GM04504 (cell line): ENCODE data around the gene RASGRP3.
"Not testable (repeated sequence)": the region's sequence is repeated elsewhere in the genome, so short reads cannot be mapped to it uniquely, and the experiment has no call there.

Source experiments
- DNase-seq: peaks from one replicate; pipeline ENCODE4 v3.0.0-alpha.2; 2012; ENCODE audit warnings: low read depth

The RASGRP3 gene

DNA sequence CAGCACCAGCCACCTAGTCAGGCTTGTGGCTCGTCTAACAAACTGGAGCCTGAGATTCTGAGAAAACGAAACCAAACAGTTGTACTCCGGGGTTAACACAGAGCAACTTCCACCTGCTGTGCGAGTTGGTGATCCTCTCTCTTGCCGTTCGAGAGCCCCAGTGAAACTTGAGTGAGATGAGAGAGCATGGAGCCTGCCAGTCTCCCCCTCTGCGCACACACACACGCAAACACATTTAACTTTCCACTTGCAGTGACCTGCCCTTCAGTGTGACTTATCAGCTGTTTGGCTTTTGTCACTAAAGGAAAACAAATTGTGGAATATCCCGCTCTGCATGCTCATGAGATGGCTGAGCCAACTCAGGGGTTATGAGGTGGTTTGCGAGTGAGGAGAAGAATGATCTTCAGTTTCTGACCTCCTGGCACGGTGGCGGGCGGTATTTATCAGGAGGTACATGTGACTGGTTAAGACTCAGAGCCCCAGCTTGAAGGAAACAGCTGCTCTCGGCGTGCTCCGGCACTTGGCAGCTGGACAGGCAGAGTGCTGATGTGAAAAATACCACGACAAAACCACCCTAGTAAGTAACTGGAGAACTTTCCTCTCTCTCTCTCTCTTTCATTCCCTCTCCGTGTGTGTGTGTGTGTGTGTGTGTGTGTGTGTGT, at the start of gene RASGRP3:
TSS of gene RASGRP3 (plus strand) at position 519 of the 662 bp plus-strand sequence. CDS start 38,488 bp downstream, outside the sequence.
- DNase-seq = peak; percentile 86

DNA sequence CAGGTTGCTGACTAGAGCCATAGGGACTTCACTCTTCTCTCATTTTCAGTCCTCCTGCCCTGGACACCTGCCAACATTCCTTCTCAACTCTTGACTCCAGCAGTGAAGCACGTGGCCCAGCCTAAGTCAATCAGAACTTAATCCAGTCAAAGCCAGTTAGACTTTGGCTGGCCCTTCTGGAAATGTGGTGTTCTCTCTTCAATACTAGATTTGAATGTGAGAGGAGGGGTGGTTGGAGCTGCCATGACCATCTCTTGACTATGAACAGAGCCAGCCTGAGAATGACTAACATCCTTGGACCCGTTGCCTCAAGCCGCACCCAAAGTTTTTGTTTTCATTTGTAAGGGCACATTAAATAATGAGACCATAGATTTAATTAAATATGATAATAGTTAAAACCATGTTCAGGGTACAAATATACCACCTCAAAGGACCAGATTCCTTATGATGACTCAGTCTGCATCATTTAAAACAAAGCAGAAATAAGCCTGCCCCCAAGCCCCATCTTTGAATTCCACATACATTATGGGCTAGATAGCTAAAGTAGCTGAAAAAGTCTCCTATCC, 49.7 kb upstream of the RASGRP3 start:
- no peak for DNase-seq

- no peak for DNase-seq
Measured at GRCh38 chr2:33430077-33430476, 46.4 kb upstream of the RASGRP3 start.

GRCh38 chr2:33430856-33431255, 45.6 kb upstream of the RASGRP3 start:
- no peak for DNase-seq

- no peak for DNase-seq
Measured at GRCh38 chr2:33432871-33433270, 43.6 kb upstream of the RASGRP3 start.

DNA sequence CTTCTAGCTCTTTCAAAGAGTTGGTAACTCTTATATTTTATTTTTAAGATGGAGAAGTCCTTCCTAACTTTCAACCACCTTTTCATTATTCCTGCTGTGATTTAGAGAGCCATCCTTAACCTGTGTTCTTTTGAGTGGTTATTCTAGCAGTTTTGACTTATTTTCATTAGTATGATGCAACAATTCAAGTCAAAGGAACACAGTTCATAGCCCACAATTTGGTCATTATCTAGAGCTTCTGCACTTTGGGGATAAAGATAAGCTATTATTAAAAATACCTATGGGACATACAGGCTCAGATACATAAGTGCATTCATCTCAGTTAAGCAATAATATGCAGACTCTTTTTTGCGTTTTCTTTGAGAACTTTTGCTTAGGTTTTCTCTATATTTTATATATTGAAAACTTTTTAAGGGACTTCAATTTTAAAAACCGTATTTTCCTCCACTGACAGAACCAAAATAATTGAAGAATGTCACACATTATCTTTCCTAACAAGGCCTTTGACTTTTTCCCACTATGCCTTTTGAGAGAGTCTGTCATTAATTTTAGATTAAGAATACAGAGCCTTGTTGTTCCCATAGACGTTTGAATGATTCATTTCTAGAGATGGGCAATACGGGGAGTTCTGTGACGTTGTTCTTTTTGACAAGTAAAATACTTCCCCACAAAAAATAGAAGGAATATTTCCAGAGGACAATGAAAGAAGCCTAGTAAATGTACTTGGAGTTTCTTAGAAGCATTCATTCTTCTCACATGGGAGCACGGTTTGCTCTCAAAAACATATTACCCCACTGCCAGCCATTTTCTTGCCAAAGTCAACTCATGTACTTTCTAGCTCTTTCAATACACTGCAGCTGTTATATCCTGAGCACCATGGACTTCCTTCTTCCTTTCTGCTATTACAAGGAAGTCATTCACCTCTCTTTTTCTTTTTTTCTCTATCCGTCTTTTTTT, 42.9 kb upstream of the RASGRP3 start:
- DNase-seq = no peak

GRCh38 chr2:33435518-33435917, 40.9 kb upstream of the RASGRP3 start:
- no peak for DNase-seq

- no peak for DNase-seq
Measured at GRCh38 chr2:33436083-33436482, 40.4 kb upstream of the RASGRP3 start.

DNA sequence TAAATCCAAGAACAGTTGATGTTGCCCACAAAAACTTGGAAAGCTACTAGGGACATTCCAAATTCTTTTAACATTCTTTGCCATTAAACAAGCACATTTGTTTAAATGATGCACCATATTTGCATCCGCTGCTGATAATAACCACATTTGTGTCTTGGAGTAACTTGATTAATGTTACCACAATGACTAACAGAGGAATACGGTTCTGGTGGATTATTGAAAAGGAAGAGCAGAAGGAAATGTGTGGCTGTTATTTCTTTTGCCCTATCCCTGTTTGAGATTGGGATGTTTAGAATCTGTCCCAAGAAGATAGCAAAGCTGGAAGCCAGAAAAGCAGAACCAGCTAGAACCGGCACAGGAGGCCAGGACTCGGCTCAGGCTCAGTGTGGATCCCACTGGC, 39.2 kb upstream of the RASGRP3 start:
- peak; percentile 81 for DNase-seq

- no peak for DNase-seq
Measured at GRCh38 chr2:33437815-33438214, 38.6 kb upstream of the RASGRP3 start.

- DNase-seq = peak; percentile 60
Measured at GRCh38 chr2:33441235-33441810, 35.1 kb upstream of the RASGRP3 start.

GRCh38 chr2:33442052-33442451, 34.4 kb upstream of the RASGRP3 start:
- not testable (repeated sequence) for DNase-seq

DNA sequence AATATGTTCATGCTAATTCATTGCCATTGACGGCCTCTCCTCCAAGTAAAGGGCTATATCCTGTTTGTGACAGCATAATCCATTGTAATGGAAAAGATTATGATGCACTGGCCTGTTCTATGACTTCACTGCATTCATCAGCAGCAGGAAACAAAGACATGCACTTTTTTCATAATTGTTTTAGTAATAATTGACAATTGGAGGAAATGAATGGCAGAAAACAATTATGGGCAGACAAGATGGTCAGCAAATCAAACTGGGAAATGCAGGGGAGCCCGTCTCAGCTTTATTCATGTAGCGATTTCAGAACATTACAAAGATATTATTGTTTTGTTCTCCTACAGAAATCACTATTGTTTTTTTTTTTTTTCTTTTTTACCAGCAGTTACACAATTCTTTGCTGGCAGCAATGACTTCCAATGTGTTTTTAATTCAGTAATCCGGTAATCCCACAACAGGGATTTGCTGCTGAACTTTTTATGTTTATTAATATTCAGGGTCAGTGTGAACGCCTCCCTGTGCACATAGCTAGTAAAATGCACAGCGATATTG, 33.8 kb upstream of the RASGRP3 start:
- no peak for DNase-seq

DNA sequence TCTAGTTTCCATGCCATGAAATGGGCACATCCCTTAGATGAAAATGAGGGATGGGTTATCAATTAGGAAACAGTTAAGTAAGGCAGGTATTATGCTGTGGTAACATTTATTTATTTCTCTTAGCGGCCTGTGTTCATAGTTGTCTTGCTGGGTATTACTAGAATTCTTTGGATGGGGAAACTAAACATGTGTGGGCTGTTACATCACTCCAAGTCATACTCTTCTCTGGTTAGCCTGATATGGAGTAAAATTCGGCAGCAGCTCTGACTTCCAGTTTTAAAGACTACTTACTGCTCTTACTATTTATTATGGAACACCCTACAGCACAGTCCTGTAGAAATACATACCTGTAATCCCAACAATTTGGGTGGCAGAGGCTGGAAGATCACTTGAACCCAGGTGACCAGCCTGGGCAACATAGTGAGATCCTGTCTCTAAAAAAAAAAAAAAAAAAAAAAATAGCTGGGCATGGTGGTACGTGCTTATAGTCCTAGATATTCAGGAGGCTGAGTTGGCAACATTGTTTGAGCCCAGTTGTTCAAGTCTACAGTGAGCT, 33.1 kb upstream of the RASGRP3 start:
- DNase-seq = no peak

GRCh38 chr2:33444967-33445366, 31.5 kb upstream of the RASGRP3 start:
- no peak for DNase-seq

DNA sequence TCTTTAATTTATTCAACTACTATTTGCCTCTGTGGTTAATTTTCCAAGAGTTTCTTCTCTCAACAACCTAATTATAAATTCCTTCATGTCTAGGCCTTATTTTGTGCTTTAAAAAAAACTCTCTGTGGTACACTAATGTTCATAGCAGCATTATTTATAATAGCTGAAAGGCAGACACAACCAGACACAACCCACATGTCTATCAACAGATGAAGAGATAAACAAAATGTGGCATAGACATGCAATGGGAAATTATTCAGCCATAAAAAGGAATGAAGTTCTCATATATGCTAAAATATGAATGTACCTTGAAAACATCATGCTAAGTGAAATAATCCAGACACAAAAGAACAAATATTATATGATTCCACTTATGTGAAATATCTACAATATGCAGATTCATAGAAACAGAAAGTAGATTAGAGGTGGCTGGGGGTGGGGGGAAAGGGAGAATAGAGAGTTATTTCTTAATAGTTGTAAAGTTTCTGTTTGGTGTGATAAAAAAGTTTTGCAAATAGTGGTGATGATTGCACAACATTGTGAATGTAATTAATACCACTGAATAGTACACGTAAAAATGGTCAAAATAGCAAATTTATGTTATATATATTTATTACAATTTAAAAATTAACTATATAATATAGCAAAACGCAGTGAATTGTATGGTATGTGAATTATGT, 28.1 kb upstream of the RASGRP3 start:
- no peak for DNase-seq

DNA sequence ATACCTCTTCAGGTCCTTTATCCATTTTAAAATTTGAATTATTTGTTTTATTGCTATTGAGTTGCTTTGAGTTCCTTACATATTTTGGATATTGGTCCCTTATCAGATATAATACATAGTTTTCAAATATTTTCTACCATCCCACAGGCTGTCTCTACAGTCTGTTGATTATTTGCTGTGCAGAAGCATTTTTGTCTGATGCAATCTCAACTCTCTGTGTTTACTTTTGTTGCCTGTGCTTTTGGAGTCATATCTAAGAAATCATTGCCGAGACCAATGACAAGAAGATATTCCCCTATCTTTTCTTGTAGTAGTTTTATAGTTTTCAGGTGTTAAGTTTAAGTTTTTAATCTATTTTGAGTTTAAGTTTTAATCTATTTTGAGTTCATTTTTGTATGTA, 25.2 kb upstream of the RASGRP3 start:
- no peak for DNase-seq

GRCh38 chr2:33451825-33452224, 24.6 kb upstream of the RASGRP3 start:
- no peak for DNase-seq

DNA sequence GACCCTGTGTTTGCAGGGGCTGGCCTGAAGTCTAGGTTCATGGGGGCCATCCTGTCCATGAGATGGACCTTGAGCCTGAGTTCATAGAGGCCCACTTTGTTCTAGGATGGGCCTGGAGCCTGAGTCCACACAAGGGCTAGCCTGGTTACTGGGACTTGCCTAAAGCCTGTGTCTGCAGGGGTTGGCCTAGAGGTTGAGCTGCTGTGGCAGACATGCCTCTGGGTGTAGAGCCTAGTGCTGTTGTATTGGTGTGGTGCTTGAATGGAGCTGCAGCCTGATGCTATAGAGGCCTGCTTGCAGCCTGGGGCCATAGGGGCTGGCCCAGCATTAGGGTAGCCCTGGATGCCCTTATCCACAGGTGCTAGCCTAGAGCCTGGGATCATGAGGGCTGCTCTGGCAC, 23.9 kb upstream of the RASGRP3 start:
- no peak for DNase-seq

- DNase-seq = no peak
Measured at GRCh38 chr2:33453905-33454479, 22.5 kb upstream of the RASGRP3 start.
